Mononuclear cell (primary cell): ENCODE results near the gene PVALB. TPM values are rescaled to one million over a fixed set of nuclear protein-coding genes. Genes with fewer than 3 reads are reported as not detected.

Experiments used
- H3K27me3 ChIP-seq: 2 replicates; pipeline ENCODE4 v1.6.0; 2011; ENCODE audit warnings: low read length, control low read depth; ENCODE audit not compliant: insufficient read depth
- H3K4me1 ChIP-seq: 2 replicates; pipeline ENCODE4 v1.5.1; 2011; ENCODE audit warnings: mild to moderate bottlenecking, low read length, control low read depth; ENCODE audit not compliant: insufficient read depth
- H3K4me3 ChIP-seq: 2 replicates; pipeline ENCODE4 v1.5.1; 2011; ENCODE audit warnings: mild to moderate bottlenecking, low read length, moderate library complexity
- H3K9me3 ChIP-seq: 2 replicates; pipeline ENCODE4 v1.5.1; 2011; ENCODE audit warnings: low read depth, mild to moderate bottlenecking, control low read depth, low read length
- total RNA-seq: library from RNA; depleted of rRNA; stranded (reverse); fragments of >200 nt; gene quantifications from one replicate; pipeline ENCODE4 v1.2.3, GENCODE V29; 2012

The PVALB gene
- total RNA-seq, 1 donor, result 0.73 TPM

- Histone ChIP-seq H3K27me3 (no peaks in the 10 kb centered on the region), H3K4me3 (no peak overlapping the region), H3K4me1 (peaks cover 25% of the 10 kb centered on the region), H3K9me3 (no peaks in the 10 kb centered on the region)
Observed at GRCh38 chr22:36776722-36777121, 40.1 kb downstream of the PVALB start.

DNA sequence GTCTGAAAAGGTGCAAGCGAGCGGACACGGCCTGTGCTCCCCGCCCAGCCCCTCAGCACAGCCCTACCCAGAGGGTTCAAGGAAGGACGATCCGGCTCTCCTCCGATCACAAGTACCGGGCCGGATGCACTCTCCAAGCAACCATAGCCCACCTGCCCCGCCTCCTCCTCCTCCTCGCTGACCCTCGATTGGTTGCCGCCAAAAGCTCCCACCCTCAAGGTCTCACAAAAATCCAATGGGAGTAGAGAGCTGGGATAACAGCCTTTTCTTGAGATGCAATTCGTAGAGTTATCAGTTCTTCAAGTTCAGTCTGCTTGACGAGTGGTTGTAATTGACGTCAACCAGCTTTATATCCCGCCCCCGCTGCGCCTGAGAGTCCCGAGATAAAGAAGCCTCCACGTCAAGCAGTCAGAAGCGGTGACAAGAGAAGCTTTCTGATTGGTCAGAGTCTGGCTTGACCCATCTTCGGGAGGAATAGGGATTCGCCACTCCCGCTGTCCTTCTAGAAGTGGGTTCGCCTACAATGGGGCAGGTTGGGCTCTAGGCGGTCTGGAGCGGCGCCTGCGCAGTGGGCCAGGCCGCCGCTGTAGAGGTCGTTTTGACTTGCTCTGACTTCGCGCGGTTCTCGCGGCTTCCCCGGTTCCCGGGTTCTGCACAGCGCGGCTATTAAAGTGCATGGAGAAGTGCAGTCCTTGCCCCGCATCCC is 40.7 kb downstream of the PVALB start, which contains the start of gene IFT27:
Gene IFT27 (minus strand): TSS at position 156 of the 706 bp plus-strand sequence. CDS start 412 bp downstream, outside the sequence.
- peak within 1 kb of the TSS; percentile 56 for H3K4me3 ChIP-seq
- no peaks in the 10 kb centered on the region for H3K9me3 ChIP-seq
- no peaks in the 10 kb centered on the region for H3K27me3 ChIP-seq
- peaks cover 24% of the 10 kb centered on the region for H3K4me1 ChIP-seq

DNA sequence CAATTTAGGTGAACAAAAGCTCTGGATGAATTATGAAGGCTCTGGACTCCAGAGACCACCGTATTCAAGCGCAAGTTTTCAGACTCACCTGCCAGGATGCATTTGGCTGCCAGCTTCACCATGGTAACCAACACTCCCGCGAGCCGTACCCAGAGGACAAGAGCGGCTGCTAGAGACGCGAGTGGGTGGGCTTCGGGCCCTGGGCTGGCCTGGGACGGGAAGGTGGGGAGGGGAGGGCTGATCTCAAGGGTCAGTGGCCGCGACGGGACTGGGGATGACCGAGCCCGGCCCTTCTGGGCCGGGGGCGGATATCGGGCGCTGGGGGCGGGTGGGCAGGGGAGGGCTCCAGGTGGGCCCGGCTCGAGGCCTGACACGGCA is 41.3 kb downstream of the PVALB start:
- Histone ChIP-seq H3K4me1 (peaks cover 29% of the 10 kb centered on the region), H3K9me3 (no peaks in the 10 kb centered on the region), H3K4me3 (peak overlapping the region; percentile 56), H3K27me3 (no peaks in the 10 kb centered on the region)

- Histone ChIP-seq H3K4me3 (no peak overlapping the region), H3K9me3 (no peaks in the 10 kb centered on the region), H3K27me3 (no peaks in the 10 kb centered on the region), H3K4me1 (peaks cover 30% of the 10 kb centered on the region)
Observed at GRCh38 chr22:36773935-36774334, 42.9 kb downstream of the PVALB start.

DNA sequence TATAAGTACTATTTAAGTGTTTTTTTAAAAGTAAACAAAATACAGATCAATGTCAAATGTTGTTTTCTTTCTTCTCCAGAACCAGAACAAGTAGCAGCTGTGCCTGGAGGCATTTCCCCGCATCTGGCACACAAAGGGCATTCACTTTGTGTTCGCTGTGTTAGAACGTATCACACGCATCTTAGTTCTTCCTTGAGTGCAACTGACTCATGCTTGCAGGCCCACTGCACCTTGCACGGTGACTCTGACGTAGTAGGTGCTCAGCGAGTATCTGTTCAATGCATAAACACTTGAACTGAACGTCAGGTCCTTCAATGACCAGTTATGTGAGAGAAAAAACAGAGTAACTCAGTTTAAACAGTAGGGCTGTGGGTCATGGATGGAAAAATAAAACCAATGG is 44.4 kb downstream of the PVALB start:
- H3K9me3 ChIP-seq, result no peaks in the 10 kb centered on the region
- peaks cover 30% of the 10 kb centered on the region for H3K4me1 ChIP-seq
- no peaks in the 10 kb centered on the region for H3K27me3 ChIP-seq
- no peak overlapping the region for H3K4me3 ChIP-seq

DNA sequence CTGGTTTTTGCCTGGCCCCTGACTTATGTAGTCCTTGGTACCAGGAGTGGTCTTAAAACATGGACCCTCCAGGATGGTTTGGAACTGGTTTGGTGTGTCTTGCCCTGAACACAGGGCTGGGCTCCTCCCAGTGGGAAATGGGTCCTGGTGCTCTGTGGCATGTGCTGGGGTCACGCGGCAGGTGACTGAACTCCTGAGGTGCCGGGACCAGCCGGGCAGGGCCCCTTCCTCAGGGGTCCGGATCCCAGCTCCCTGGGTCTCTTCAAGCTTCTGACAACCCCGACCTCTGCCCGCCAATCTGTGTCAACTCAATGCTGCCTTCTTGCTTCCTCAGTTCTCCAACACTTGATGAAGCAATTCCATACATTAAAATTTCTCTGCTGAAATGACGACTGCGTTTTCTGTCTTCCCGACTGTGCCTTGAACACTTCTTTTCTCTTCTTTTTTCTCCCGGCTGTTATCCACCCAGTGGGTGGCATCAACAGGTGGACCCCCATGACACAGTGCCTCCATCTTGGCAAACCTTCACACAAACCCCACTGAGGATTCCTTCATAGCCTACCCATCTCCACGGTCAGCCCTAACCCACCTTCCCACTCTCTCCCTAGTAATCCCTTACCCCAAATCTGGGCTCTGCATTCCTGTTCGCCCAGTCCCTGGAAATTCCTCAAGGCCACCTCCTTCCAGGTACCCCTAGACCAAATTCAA is 45.3 kb downstream of the PVALB start:
- no peak overlapping the region for H3K4me3 ChIP-seq
- no peaks in the 10 kb centered on the region for H3K9me3 ChIP-seq
- H3K27me3 ChIP-seq, result no peaks in the 10 kb centered on the region
- peaks cover 23% of the 10 kb centered on the region for H3K4me1 ChIP-seq

- H3K9me3 ChIP-seq, result no peaks in the 10 kb centered on the region
- no peak overlapping the region for H3K4me3 ChIP-seq
- no peaks in the 10 kb centered on the region for H3K27me3 ChIP-seq
- peaks cover 21% of the 10 kb centered on the region for H3K4me1 ChIP-seq
Observed at GRCh38 chr22:36770513-36771231, 46.2 kb downstream of the PVALB start.

DNA sequence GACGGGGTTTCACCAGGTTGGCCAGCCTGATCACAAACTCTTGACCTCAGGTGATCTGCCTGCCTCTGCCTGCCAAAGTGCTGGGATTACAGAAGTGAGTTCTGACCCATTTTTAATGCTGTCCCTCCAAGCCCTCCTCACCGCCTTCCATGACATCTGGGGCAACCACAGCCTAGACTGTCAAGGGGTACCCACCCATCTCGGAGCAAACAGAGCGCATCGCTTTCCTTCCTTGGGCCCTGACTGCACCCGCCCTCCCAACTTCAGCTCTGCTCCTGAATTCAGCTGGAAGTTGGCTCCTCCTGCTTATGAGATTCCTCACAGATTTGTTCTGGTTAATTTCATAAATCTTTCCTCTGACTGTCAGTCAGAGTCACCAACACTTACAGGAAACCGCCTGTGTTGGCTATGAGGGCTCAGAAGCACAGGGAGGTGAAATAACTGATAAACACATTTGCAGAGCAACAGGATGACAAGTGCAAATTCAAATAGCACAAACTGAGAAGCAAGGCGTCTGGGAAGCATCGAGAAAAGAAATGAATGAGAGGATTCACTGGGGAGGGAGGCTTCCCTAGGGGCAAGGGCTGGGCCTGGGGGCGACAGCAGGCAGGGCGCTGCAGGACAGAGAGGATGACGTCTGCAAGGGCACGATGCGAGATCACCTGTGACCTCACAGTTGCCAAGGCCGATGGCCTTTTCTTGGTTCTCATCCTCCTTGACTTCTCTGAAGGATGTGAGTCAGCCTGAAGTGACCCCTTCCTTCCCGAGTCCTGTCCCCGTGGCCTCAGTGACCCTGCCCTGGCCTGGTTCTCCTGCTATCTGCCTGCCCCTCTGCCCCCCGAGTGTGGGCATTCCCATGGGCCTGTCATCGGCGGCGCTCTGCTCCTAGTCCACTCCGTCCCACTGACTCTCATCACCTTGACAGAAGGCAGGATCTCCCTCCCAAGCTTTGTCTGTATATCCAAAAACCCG is 47.0 kb downstream of the PVALB start:
- H3K9me3 ChIP-seq, result no peaks in the 10 kb centered on the region
- H3K4me3 ChIP-seq, result no peak overlapping the region
- H3K4me1 ChIP-seq, result peaks cover 13% of the 10 kb centered on the region
- no peaks in the 10 kb centered on the region for H3K27me3 ChIP-seq

- no peaks in the 10 kb centered on the region for H3K27me3 ChIP-seq
- no peak overlapping the region for H3K4me3 ChIP-seq
- H3K9me3 ChIP-seq, result no peaks in the 10 kb centered on the region
- H3K4me1 ChIP-seq, result peaks cover 6% of the 10 kb centered on the region
Observed at GRCh38 chr22:36768616-36769015, 48.2 kb downstream of the PVALB start.

DNA sequence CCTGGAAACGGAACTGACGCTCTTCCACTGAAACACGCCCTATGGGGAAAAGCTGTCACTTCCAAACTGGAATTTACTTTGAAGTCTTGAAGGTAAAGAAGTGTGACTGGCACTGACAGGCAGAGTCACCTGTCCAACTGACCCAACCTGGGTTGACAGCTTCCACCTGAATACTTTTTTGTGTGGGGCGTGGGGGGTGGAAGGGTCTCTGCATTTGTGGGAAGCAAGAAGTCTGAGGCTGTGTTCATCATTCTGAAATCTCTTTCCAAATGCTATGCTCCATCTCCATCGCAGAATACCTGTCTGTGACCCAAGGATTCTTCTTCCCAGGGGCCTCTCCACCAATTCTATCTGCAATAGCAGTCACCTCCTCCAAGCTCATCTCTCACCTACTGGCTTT is 48.7 kb downstream of the PVALB start:
- Histone ChIP-seq H3K9me3 (no peaks in the 10 kb centered on the region), H3K4me1 (peaks cover 6% of the 10 kb centered on the region), H3K27me3 (no peaks in the 10 kb centered on the region), H3K4me3 (no peak overlapping the region)

DNA sequence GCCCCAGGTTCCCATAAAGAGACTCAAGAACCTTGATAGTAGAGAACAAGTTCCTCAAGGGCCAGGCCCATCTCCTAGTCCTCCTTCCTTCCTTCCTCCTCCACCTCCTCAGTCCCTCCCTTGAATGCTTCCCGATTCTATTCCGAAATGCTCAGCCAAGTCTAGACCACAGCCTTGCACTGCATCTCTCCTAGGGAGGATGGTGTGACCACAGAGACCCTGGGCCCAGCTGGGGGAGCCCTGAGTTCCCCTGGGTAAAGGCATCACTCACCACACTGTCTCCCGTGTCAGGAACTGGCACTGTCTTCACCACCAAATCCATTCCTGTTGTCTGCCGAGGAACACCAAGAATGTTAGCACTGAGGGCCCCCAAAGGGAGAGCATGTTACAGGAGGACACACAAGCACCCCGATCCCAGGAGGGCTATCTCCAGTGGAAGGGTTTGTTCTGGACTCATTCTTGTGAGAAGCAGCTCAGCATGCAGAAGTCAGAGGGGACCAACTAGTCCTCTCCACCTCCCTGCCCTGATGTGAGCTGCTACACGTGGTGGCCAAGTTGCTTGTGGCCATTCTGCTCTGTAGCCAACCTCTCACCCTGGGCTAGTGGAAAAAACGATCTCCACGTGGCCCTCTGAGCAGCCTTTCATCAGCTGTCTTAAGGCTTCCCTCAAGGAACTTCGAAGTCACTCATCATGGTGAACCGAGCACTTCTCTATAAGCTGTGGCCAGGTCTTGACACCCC is 49.6 kb downstream of the PVALB start:
- no peak overlapping the region for H3K4me3 ChIP-seq
- H3K27me3 ChIP-seq, result no peaks in the 10 kb centered on the region
- peaks cover 6% of the 10 kb centered on the region for H3K4me1 ChIP-seq
- H3K9me3 ChIP-seq, result no peaks in the 10 kb centered on the region

DNA sequence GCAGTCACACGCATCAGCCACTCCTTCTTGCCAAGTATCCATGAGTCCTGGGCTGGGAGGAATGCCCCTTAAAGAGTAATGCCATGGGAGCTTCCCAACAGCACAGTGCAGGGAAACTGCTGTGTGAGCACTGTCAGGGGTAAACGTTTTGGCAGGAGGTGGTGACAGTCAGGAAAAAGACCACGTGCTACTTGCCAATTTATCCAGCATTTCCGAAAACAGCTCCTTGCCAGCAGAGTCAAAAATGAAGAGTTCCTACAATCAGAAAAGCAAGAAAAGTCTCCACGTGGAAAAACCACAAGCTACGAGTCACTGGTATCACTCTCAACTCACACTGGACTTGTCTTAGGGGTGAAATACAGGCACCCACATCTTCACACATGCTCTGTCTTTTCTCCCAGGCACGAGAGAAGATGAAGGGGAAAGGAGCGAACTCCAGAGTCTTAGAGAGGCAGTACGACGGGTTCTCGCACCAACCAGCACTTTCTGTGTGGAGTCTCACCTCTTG is 50.8 kb downstream of the PVALB start:
- peaks cover 5% of the 10 kb centered on the region for H3K4me1 ChIP-seq
- H3K27me3 ChIP-seq, result no peaks in the 10 kb centered on the region
- H3K9me3 ChIP-seq, result no peaks in the 10 kb centered on the region
- H3K4me3 ChIP-seq, result no peak overlapping the region

DNA sequence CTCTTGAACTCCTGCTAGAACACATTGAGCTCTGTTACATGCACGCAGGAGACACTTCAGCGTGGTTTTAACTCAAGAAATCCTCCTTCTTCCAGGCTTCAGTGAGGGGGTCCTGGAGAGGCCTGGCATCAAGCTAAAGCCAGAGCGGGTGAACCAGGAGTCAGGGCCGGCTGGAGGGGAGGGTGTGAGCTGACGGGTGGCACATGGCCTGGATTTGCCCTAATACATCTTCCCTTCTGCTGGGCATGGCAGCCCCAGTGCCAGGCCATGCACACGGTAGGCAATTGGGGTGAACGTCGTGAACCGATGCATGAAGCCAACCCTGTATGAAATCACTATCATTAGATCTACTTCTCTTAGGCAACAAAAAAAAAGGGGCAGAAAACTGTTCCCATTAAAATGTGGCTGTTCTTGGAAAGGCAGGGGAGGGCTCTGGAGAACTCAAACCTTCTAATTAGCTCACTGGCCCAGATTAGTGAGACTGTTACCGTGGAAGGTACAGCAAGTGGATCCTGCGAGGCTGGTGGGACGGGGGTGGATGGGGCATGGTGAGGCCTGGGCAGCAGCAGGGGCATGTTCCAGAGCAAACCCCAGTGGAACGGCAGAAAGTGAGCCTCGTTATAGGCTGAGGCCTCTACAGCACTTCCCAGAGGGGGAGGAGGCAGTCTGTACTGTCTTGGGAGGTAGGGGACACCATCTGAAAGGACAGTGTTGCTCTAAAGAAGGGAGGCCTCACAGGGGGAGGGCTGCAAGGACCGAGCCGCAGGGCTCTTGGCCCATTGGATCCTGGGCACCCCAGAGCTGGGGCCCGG is 51.5 kb downstream of the PVALB start:
- H3K27me3 ChIP-seq, result no peaks in the 10 kb centered on the region
- H3K4me3 ChIP-seq, result no peak overlapping the region
- no peaks in the 10 kb centered on the region for H3K9me3 ChIP-seq
- H3K4me1 ChIP-seq, result no peaks in the 10 kb centered on the region
